HG03066 (cell line): Measurements from ENCODE around the gene GJC2.

Experiments used
- ATAC-seq: cut with Tn5 transposase; IDR thresholded peaks from one replicate; pipeline ENCODE4 v1.9.1; 2021; ENCODE audit warnings: low read depth; ENCODE audit not compliant: unreplicated experiment

Gene GJC2

GRCh38 chr1:228112617-228113016, 37.1 kb upstream of the GJC2 start:
- ATAC-seq: no peak

- ATAC-seq: no peak
Measured at GRCh38 chr1:228114827-228115226, 34.9 kb upstream of the GJC2 start.

DNA sequence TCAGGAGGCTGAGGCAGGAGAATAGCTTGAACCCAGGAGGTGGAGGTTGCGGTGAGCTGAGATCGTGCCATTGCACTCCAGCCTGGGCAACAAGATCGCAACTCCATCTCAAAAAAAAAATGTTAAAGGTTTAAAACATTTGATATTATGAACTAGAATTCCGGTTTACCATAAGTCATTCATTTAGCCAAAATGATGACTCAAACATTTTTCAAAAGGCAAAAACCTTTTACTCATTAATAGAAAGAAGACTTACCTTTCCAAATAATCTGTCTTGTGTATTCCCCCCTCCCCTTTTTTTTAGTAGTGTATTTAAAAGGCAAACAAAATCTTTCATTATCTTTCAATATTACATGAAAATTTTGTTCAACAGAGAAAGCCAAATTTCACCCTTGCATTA, 32.4 kb upstream of the GJC2 start:
- ATAC-seq: no peak

DNA sequence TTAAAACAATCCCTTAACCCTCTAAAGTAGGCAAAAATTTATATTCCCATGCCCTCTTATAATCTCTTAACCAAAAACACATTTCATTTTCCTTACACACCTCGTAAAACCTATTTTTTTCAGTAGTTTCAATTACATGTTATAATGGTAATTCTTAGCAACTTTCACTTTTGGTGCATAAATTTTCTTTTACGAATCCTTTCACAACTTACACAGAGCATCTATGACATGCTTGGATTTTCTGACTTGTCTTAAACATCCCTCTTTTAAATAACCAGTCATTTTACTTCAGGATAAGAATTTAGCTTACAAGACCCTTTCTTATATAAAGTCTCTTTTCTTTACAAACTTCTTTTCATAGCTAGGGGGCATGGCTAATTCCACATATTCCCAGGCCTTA, 31.7 kb upstream of the GJC2 start:
- no peak for ATAC-seq

- ATAC-seq: no peak
Measured at GRCh38 chr1:228120351-228120750, 29.4 kb upstream of the GJC2 start.

- ATAC-seq: no peak
Measured at GRCh38 chr1:228120857-228121489, 28.8 kb upstream of the GJC2 start.

DNA sequence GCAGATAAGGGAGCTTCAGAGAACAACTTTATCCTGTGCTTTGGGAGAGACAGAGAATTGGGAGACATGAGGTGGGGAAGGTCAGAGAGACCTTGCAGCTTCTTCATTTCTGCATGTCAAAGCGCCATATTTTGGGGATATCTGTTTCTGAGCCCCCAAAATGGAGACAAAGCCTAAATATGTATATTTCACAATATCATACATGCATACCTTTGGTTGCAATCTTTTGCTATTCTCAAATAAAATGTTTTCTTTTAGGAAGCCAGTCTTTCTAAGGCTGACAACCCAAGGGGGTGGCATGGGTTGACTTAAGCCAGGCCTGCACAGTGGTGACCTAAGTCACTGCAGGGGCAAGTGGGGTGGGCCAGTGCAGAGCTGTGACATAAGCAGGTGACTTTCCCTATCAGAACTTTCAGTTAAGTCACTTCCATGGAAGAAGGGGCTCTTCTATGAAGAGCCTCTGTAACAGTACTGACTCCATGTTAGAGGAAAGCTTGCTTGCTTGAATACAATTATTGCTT, 26.7 kb upstream of the GJC2 start:
- ATAC-seq: no peak

- no peak for ATAC-seq
Measured at GRCh38 chr1:228123505-228123904, 26.2 kb upstream of the GJC2 start.

DNA sequence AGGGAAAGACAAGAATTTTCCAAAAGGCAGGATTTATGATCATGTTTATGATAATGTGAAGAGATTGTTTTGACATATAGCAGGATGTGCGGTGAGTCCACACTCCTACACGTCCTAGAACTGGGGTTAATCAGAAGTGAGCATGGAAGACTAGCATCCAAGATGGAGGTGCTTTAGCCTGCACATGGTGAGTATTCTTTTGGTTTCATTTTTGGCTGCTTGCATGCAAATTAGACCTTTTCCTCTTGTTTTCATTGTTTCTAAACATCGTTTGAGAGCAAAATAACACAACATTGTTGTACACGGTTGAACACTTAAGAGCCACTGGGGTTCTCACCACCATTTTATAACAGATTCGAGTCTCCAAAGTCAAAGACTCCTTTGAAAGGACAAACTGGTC, 24.5 kb upstream of the GJC2 start:
- no peak for ATAC-seq

- no peak for ATAC-seq
Measured at GRCh38 chr1:228131766-228132165, 18.0 kb upstream of the GJC2 start.

GRCh38 chr1:228134591-228134990, 15.1 kb upstream of the GJC2 start:
- ATAC-seq: no peak

DNA sequence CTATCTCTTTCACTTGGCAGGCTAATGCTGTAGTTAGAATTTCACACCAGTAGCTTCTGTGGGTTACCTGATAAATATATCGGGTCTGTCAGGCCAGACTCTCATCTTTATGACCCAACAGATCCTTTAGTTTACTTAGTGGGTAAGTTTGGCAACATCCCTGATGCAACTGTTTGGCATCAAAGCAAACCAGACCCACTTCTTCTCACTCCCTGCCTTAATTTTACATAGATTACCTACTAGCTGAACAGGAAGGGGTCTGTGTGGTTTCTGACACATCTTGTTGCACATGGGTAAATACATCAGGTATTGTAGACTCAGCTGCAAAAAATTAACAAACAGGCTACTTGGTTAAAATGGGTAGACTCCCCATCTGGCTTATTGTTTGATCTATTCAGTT, 12.8 kb upstream of the GJC2 start:
- no peak for ATAC-seq

DNA sequence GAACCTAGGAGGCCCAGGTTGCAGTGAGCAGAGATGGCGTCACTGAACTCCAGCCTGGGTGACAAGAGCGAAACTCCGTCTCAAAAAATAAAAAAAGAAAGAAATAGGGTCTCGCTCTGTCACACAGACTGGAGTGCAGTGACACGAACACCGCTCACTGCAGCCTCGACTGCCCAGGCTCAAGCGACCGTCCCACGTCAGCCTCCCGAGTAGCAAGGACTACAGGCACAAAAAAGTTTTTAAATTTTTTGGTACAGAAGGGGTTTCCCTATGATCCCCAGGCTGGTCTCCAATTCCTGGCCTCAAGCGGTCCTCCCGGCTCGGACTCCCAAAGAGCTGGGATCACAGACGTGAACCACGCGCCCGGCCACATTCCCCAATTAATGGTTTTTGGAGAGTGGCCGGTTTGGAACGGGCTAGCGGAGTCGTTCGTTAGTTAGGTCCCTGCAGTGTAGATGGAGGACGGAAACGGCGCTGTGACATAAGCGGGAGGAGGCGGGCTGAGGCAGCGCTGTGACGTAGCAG, 10.3 kb upstream of the GJC2 start:
- ATAC-seq: no peak

DNA sequence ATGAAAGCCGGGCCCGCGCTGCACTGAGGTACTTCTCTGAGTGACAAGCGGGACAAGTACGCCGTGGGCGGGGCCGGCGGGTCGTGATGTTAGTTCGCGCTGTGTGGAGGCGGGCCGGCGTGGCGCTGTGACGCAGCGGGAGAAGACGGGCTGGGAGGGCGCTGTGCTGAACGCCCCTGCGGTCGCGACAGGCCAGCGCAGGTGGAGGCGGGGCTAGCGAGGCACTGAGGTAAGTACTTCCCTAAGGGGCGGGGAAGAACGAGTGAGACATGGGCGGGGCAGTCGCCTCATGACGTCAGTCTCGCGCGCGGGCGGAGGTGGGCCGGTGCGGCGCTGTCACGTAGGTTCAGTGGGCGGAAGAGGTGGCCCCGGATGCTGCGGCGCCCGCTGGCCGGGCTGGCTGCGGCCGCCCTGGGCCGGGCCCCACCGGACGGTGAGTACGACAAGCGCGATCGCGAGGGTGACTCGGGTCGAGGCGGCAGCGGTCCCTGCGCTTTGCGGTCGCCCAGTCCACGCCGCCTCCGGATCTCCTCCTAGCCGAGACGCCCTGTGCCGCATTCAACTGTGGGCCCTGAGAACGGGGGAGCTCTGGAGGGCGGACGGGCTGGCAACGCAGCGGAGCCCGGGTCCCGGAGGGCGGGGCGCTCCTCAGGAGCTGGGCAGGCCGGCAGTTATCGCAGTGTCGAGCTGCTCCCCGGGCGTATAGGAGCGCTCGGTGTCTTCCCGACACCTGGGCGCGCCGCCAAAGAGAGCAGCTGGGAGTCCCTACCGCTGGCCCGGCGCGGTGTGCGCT, 9.6 kb upstream of the GJC2 start, which contains the start of gene GUK1:
TSS of gene GUK1 (plus strand) at position 349 of the 793 bp plus-strand sequence. CDS start at position 373, 24 bp downstream.
- peak; percentile 88 for ATAC-seq

DNA sequence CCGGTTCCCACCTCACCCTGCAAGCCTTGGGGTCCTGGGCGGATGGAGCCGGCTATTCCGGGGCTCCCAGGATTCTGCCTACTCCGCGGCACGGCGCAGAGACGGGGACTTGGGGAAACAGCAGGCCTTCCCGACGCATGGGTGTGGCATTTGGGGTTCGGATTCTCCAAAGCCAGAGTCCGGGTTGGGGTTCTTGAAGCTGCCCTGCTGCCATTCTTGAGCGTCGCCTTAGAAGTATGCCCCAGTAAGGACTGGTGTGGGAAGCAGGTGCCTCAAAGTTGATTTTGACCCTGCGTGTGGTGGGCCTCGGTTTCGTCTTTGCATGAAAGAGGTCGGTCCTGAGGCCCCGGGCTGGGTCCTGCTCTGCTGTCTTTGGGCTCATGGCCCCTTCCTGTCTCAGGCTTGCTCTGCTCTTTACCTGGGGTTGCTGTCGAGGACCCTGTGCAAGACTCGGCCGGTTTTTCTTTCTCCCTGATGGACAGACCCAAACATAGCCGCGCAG, 9.0 kb upstream of the GJC2 start:
- no peak for ATAC-seq

- no peak for ATAC-seq
Measured at GRCh38 chr1:228141226-228142044, 8.3 kb upstream of the GJC2 start.

DNA sequence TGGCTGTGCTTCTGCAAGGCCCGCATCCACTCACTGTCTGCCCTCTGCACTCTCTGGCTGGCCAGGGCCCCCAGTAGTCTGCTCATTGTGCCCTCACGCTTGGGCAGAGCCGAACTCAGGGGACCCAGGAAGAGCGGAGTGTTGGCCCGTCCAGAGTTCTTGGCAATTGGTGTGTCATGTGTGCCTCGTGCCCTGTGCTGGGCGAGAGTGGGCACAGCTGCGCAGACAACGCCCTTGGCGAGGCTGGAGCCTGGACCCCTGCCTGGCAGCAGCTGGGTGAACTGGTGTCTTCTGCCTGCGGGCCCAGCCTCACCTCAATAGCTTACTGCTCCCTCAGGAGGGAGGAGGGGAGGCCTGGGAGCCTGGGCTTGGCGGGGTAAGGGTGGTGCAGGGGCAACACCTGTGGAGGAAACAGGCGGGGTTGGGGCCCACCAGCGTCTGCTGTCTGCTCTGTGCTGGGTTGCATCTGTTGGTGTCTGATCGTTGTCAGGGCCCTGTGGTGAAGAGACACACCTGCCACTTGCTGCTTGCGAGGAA, 7.5 kb upstream of the GJC2 start:
- ATAC-seq: no peak

DNA sequence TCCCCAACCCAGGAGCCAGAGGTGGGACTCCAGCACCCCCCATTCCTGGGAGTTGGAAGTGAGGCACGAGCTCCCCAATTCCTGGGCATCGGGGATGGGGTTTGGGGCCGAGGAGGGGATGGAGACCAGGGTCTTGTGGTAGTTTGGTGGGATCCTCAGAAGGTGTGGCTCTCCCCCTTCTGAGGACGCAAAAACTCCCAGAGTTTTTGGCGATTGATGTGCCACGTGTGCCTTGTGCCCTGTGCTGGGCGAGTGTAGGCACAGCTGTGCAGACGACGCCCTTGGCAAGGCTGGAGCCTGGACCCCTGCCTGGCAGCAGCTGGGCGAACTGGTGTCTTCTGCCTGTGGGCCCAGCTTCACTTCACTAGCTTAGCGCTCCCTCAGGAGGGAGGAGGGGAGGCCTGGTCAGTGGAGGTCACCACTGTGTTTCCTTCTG, 7.0 kb upstream of the GJC2 start:
- no peak for ATAC-seq

GRCh38 chr1:228143480-228144192, 6.1 kb upstream of the GJC2 start:
- no peak for ATAC-seq
